ENCODE measurements around the gene FBXO27.

DNA sequence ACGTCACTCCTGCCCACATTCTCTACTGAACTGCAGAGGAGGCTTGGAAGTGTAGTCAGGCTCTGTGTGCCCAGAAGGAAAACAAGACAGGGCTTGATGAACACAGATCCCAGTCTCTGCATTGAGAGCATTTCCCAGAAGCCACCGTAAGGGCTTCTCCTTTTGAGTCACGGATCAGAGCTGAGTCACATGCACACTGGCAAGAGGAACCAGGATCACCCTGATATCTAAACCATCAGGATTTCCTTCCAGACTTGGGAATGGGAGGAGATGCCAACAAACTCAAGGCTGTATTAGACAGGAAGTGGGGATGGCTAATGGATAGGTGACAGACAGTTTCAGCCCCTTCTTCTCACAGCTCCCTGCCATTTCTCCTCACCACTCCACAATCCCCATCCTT, 39.1 kb downstream of the FBXO27 start:
- TF ChIP-seq ZNF883 (CRISPR knock-in tag; IDR thresholded peaks at IDR 0.05; ENCODE audit: not compliant biosample characterization) (no peak), ZNF768 (CRISPR knock-in tag; IDR thresholded peaks at IDR 0.05) (no peak), JUN (CRISPR knock-in tag; IDR thresholded peaks at IDR 0.05) (no peak), POLR2AphosphoS2 (IDR thresholded peaks at IDR 0.05; ENCODE audit: low read depth, low read length) (no peak), SIN3B (IDR thresholded peaks at IDR 0.05; ENCODE audit: low read length) (no peak), ZNF547 (CRISPR knock-in tag; IDR thresholded peaks at IDR 0.05) (no peak), JUND (CRISPR knock-in tag; IDR thresholded peaks at IDR 0.05) (no peak)
